HG03439 (cell line): ENCODE data around the gene PLEKHH1.

Experiments used
- ATAC-seq: cut with Tn5 transposase; IDR thresholded peaks from one replicate; pipeline ENCODE4 v1.9.1; 2021; ENCODE audit warnings: mild to moderate bottlenecking, moderate library complexity; ENCODE audit not compliant: unreplicated experiment

Gene PLEKHH1

DNA sequence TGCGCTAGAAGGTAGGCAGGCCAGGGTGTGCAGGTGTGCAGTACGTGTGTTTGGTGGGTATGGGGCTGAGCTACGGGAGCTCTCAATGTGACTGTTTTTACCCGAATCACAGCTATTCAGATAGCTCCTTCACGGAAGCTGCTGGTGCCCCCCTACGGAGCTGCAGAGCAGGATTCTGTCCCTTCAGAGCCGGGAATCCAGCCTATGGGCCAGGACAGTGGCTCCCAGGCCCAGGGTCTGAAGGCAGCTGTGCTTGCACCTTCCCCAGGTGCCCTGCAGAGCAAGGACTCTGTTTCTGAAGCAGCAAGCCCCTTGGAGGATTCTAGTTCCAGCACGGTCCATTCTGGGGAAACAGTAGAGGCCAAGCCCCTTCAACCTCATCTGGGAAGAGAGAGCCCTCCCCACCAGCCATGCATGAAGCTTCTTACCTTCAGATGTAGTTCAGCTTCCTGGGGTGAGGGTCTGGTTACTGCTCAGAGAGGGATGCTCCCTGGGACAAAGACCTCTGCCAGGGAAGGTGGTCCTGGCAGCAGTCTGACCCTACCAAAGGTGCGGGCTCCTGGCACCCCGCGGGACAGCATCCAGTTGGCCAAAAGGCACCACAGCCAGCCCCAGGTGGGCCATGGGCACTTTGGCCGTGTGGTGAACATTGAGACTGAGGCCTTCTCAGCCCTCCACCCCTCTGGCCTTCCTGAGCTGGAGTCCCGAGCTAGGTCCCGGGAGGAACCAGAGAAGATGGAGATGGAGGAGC lies 29.1 kb downstream of the PLEKHH1 start:
- ATAC-seq: no peak

GRCh38 chr14:67562776-67563150 lies 29.7 kb downstream of the PLEKHH1 start:
- ATAC-seq: no peak

DNA sequence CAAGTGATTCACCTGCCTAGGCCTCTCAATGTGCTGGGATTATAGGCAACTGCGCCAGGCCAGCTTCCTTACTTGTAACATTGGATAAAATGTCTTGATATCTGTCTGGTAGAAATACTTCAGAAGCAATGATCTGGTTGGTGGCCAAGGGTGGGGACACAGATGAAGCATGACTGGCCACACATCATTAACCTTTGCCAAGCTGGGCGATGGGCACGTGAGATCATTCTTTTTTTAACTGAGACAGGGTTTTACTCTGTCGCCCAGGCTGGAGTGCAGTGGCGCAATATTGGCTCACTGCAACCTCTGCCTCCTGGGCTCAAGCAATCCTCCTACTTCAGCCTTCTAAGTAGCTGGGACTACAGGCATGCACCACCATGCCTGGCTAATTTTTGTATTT lies 31.1 kb downstream of the PLEKHH1 start:
- no peak for ATAC-seq

GRCh38 chr14:67566908-67567307 lies 33.8 kb downstream of the PLEKHH1 start:
- no peak for ATAC-seq

GRCh38 chr14:67567654-67568053 lies 34.6 kb downstream of the PLEKHH1 start:
- no peak for ATAC-seq

DNA sequence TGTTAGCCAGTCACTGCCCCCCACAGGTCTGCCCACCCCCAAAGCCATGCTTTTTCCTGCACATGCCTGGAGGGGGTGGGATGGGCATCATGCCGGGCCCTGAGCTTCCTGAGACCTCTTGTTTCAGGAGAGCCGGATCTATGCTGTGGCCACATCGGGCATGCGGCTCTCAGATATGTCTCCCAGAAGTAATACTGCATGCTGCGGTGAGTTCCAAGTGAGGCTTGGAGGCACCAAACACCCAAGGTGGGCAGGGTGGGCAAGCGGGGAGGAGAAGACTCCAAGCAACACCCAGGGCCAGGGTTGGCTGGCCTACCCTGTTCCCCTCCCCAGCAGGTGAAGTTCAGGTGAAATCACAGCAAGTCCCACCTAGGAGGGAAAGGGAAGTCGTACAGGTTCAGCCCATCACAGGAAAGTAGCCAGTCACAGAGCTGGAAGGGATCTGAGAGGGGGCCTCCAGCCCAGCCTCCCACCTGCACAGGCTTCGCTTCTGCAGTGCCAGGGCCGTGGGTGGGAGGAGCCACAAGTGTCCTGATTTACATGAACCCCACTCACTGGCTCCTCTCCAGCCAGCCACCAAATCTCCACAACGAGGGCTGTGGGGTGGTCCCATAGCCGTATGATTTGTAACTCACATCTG lies 36.0 kb downstream of the PLEKHH1 start:
- ATAC-seq: no peak

- ATAC-seq: no peak
Observed at GRCh38 chr14:67569651-67570290, 36.7 kb downstream of the PLEKHH1 start.

GRCh38 chr14:67570453-67570852 lies 37.4 kb downstream of the PLEKHH1 start:
- ATAC-seq: no peak

DNA sequence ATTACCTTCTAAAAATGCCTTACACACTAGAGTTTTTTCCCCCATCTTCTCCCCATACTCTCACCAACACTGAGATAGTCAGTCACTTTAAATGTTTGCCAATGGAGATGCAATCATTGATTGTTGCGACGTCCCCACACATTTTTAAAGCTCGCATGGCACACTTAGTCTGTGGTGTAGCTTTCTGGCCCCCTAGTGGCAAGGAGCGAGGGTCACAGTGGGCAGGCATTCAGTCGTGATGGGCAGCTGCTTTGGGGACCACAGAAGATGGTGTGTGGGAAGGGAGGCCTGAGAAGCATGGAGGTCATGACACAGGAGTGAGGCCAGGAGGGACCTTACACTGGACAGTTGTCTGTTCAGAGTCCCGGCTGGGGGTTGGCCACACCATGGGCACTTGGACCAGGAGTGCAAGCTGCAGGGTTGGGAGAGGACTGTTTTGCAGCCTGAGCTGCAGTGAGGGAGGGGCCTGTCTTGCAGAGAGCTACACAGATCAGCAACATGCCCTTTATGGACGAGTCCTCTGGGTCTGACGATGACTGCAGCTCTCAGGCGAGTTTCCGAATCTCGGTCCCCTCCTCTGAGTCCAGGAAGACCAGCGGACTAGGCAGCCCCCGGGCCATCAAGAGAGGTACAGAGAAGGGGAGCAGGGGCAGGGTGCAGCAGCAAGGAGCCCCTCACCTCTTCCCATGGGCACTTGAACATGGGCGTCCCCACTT lies 38.3 kb downstream of the PLEKHH1 start:
- ATAC-seq: no peak

- ATAC-seq: no peak
Observed at GRCh38 chr14:67571991-67572323, 38.9 kb downstream of the PLEKHH1 start.

- ATAC-seq: no peak
Observed at GRCh38 chr14:67572608-67573007, 39.5 kb downstream of the PLEKHH1 start.

DNA sequence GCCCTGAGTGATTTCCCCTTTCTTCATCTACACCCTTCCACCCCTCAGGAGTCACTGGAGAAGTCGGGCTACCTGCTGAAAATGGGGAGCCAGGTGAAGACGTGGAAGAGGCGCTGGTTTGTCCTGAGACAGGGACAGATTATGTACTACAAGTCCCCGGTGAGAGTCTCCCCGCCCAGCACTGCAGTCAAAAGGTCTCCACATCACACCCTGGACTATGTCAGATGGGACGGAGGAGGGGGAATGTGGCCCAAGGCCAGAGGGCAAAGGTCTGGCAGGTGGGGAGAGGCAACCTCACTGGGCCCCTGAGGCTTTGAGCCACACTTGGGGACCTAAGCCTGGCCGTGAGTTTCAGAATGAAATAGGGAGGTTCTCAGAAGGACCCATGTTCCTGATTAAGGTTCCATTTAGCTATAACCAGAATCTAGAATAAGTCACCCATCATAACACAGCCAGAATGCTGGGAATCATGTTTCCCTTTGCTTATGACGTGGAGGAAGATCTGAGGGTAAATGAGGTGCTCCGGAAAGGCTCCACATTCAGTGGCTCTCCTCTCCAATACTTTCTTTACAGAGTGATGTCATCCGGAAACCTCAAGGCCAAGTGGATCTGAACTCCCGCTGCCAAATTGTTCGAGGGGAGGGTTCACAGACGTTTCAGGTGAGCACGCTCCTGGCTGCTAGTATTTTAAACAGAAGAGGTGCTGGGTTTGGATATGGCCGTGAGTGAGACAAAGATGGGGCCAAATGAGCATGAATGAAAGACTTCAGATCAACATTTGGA lies 40.3 kb downstream of the PLEKHH1 start:
- ATAC-seq: no peak

- no peak for ATAC-seq
Observed at GRCh38 chr14:67574156-67574555, 41.1 kb downstream of the PLEKHH1 start.

- ATAC-seq: no peak
Observed at GRCh38 chr14:67574806-67575205, 41.7 kb downstream of the PLEKHH1 start.

GRCh38 chr14:67575684-67576083 lies 42.6 kb downstream of the PLEKHH1 start:
- ATAC-seq: no peak

- ATAC-seq: no peak
Observed at GRCh38 chr14:67576216-67576955, 43.3 kb downstream of the PLEKHH1 start.

GRCh38 chr14:67577181-67577808 lies 44.2 kb downstream of the PLEKHH1 start:
- ATAC-seq: no peak

GRCh38 chr14:67577909-67578749 lies 45.0 kb downstream of the PLEKHH1 start:
- ATAC-seq: no peak

GRCh38 chr14:67579040-67579439 lies 46.0 kb downstream of the PLEKHH1 start:
- no peak for ATAC-seq
